H7 (cell line): ENCODE measurements around the gene VGF. TPM values are rescaled to one million over a fixed set of nuclear protein-coding genes. Genes with fewer than 3 reads are reported as not detected.
"Not testable (repeated sequence)": the region's sequence is repeated elsewhere in the genome, so short reads cannot be mapped to it uniquely, and the experiment has no call there.

ENCODE experiments used
- DNase-seq: peaks from one replicate; pipeline ENCODE4 v3.0.0; 2012
- H3K27me3 ChIP-seq: 2 replicates; pipeline ENCODE4 v1.6.0; 2011; ENCODE audit warnings: mild to moderate bottlenecking, low read length; ENCODE audit not compliant: control insufficient read depth, insufficient read depth
- H3K36me3 ChIP-seq: replicated peaks from 2 replicates; pipeline ENCODE4 v1.5.1; 2011; ENCODE audit warnings: low read length; ENCODE audit not compliant: control insufficient read depth, insufficient read depth
- H3K4me3 ChIP-seq: 2 replicates; pipeline ENCODE4 v1.5.1; 2011; ENCODE audit warnings: low read depth, mild to moderate bottlenecking, control low read depth, low read length, moderate library complexity; ENCODE audit not compliant: insufficient read depth
- total RNA-seq: library from RNA; depleted of rRNA; stranded (reverse); fragments of >200 nt; shearing (Covaris generic); gene quantifications from 2 replicates; pipeline ENCODE4 v1.2.3, GENCODE V29; 2014

Gene VGF
- total RNA-seq, 1 experiment from 2014 or later: 22.5 TPM

GRCh38 chr7:101151908-101152651 is 13.3 kb downstream of the VGF start:
- Histone ChIP-seq H3K27me3 (peaks cover 2% of the 10 kb centered on the region; the same call in 1 of the 2 replicates), H3K4me3 (no peak overlapping the region), H3K36me3 (no peaks in the 10 kb centered on the region)
- no peak for DNase-seq

GRCh38 chr7:101140746-101141382 is 24.5 kb downstream of the VGF start:
- no peaks in the 10 kb centered on the region for H3K36me3 ChIP-seq
- H3K27me3 ChIP-seq: no peaks in the 10 kb centered on the region
- no peak for DNase-seq
- no peak overlapping the region for H3K4me3 ChIP-seq

GRCh38 chr7:101140339-101140699 is 25.1 kb downstream of the VGF start:
- H3K4me3 ChIP-seq: no peak overlapping the region
- H3K36me3 ChIP-seq: no peaks in the 10 kb centered on the region
- DNase-seq: peak; percentile 8
- H3K27me3 ChIP-seq: no peaks in the 10 kb centered on the region

- no peaks in the 10 kb centered on the region for H3K36me3 ChIP-seq
- peak; percentile 85 for DNase-seq
- no peaks in the 10 kb centered on the region for H3K27me3 ChIP-seq
- H3K4me3 ChIP-seq: no peak overlapping the region
These were observed 27.0 kb downstream of the VGF start for GRCh38 chr7:101138213-101138870.

GRCh38 chr7:101137651-101138212 is 27.6 kb downstream of the VGF start:
- no peak overlapping the region for H3K4me3 ChIP-seq
- no peaks in the 10 kb centered on the region for H3K27me3 ChIP-seq
- H3K36me3 ChIP-seq: no peaks in the 10 kb centered on the region
- DNase-seq: no peak

- no peak overlapping the region for H3K4me3 ChIP-seq
These were observed 30.9 kb downstream of the VGF start for GRCh38 chr7:101134399-101134980.

GRCh38 chr7:101133621-101134398 is 31.6 kb downstream of the VGF start:
- Histone ChIP-seq H3K36me3 (no peaks in the 10 kb centered on the region; the same call in 1 of the 2 replicates), H3K27me3 (no peaks in the 10 kb centered on the region), H3K4me3 (no peak overlapping the region)
- DNase-seq: peak; percentile 30

More at GRCh38 chr7:101134399-101134980, 30.9 kb downstream of the VGF start:
- no peaks in the 10 kb centered on the region; the same call in 1 of the 2 replicates for H3K36me3 ChIP-seq
- no peaks in the 10 kb centered on the region for H3K27me3 ChIP-seq
- peak; percentile 20 for DNase-seq

GRCh38 chr7:101132626-101133600 is 32.5 kb downstream of the VGF start:
- DNase-seq, H3K36me3 ChIP-seq, H3K4me3 ChIP-seq, H3K27me3 ChIP-seq: not testable (repeated sequence)

- no peak for DNase-seq
- no peak overlapping the region for H3K4me3 ChIP-seq
These were observed 35.7 kb downstream of the VGF start for GRCh38 chr7:101129603-101130117.

GRCh38 chr7:101128040-101128834 is 37.1 kb downstream of the VGF start:
- peak; percentile 31 for DNase-seq
- no peak overlapping the region; the same call in 1 of the 2 replicates for H3K4me3 ChIP-seq
- H3K27me3 ChIP-seq: no peaks in the 10 kb centered on the region
- H3K36me3 ChIP-seq: no peaks in the 10 kb centered on the region; the same call in 1 of the 2 replicates

More at GRCh38 chr7:101129603-101130117, 35.7 kb downstream of the VGF start:
- no peaks in the 10 kb centered on the region; the same call in 1 of the 2 replicates for H3K36me3 ChIP-seq
- no peaks in the 10 kb centered on the region for H3K27me3 ChIP-seq

- Histone ChIP-seq H3K4me3 (peak overlapping the region; percentile 19; the same call in 1 of the 2 replicates), H3K36me3 (no peaks in the 10 kb centered on the region; the same call in 1 of the 2 replicates), H3K27me3 (no peaks in the 10 kb centered on the region)
- no peak for DNase-seq
These were observed 37.8 kb downstream of the VGF start for GRCh38 chr7:101127460-101128039.
